Uterus (tissue), 2 donors: ENCODE data around the gene TTYH1.

Experiments
- POLR2A ChIP-seq, 2 donors: fragments of 450-650 bp; IDR thresholded peaks; one replicate each; pipeline ENCODE4 v1.6.1; 2016; ENCODE audit warnings: antibody characterized with exemption in 2 of 2, mild to moderate bottlenecking in 1 of 2, moderate library complexity in 1 of 2
- TF ChIP-seq, protein P1 (sequence below), 4 experiments: fragments of 200-600 bp in 2 of 4; fragments of 450-650 bp in 2 of 4; sonication (generic) in 2 of 4; IDR thresholded peaks; one replicate each; pipeline ENCODE4 v1.5.1; 2016 to 2019; ENCODE audit warnings: antibody characterized with exemption in 4 of 4, mild to moderate bottlenecking in 2 of 4, moderate library complexity in 1 of 4

DNA sequence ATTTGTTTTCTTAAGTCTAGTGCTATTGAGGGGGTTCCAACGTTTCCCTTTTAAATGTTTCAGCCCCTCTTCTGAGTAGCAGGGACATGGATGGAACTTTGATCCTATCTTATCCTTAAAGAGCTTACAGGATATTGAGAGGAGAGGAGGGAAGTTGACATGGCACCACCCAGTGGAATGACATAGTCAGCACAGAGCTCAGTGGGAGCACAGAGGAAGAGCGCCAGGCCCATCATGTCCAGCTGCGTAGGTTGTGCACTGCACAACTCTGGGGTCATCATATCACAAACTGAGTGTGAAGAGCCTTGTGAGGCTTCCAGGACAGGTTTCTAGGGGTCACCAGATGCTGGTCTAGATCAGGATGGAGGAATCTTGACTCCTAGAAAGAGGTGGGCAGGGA, 62.4 kb downstream of the TTYH1 start:
- TF ChIP-seq, protein P1, sequence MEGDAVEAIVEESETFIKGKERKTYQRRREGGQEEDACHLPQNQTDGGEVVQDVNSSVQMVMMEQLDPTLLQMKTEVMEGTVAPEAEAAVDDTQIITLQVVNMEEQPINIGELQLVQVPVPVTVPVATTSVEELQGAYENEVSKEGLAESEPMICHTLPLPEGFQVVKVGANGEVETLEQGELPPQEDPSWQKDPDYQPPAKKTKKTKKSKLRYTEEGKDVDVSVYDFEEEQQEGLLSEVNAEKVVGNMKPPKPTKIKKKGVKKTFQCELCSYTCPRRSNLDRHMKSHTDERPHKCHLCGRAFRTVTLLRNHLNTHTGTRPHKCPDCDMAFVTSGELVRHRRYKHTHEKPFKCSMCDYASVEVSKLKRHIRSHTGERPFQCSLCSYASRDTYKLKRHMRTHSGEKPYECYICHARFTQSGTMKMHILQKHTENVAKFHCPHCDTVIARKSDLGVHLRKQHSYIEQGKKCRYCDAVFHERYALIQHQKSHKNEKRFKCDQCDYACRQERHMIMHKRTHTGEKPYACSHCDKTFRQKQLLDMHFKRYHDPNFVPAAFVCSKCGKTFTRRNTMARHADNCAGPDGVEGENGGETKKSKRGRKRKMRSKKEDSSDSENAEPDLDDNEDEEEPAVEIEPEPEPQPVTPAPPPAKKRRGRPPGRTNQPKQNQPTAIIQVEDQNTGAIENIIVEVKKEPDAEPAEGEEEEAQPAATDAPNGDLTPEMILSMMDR (IDR thresholded peaks at IDR 0.05) = no peak
- TF ChIP-seq POLR2A (IDR thresholded peaks at IDR 0.05) = no peak
